Measurements from ENCODE around the gene SEPTIN5. TPM values are rescaled to one million over a fixed set of nuclear protein-coding genes. Genes with fewer than 3 reads are reported as not detected.

Gene SEPTIN5
- total RNA-seq, 2 donors from 2014 or later: 1.8 to 1.9 TPM

DNA sequence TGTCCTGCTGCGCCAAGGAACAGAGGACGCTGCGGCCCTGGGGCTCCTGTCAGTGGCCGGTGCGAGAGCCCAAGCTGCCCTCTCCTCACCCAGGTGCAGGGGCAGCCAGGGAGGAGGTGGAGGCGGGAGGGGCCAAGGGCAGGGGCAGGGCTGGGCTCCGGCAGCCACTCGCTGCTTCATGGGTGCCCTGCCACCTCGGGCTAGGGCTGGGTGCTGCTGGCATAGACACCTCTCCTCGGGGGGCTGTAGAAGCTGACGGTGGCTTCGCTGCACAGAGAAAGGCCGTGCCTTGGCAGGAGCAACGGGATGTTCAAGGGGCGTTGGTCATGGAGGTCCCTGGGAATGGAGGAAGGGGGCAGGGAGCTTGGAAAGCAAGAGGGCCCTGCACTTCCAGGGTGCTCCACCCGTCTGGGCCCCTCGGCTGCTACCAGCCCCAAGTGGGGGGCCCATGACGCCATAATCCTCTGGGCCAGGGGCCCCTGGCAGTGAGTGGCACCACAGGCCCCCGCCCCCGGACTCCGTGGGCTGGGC, 44.7 kb downstream of the SEPTIN5 start:
- Mint-ChIP-seq H3K27me3 (ENCODE audit: low read depth) (peaks cover 61% of the 10 kb centered on the region), H3K27ac (no peak overlapping the region), H3K4me3 (peak overlapping the region in 1 of 2 donors; percentile 46), H3K4me1 (ENCODE audit: low read depth) (peaks cover 27% of the 10 kb centered on the region), H3K36me3 (ENCODE audit: insufficient read depth in 2 of 2) (peaks cover 4 to 5% of the 10 kb centered on the region in 2 donors), H3K9me3 (no peaks in the 10 kb centered on the region)
- no peak for DNase-seq
- no peak for ATAC-seq (replicated peaks in 1 of 2)

DNA sequence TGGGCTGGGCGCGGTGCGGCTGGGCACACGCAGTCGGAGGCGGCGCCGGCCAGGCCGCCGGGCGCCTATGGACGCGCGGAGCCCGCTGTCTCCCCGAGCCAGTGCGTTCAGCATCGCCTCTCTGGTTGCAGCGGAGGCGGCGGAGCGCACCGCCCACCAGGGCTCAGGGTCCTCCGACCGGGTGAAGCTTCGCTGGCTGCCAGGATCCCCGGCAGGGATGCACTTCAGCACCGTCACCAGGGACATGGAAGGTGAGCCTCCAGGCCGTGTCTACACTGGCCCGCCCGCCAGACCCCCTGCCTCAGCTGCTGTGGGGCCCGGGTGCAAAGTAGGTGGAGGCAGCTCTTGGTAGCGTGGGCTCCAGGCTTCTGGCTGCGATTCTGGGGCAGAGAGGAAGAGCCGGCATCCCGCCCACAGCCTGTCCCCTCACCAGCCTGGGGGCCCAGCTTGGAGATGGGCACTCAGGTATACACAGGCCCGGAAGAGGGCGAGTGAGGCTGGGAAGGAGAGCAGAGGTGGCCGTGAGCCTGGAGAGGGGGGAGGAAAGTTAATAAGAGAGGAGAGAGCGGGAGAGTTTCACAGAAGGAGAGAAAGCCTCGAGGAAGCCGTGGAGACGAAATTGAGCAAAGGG, 45.2 kb downstream of the SEPTIN5 start:
- H3K4me3 Mint-ChIP-seq: peak overlapping the region; percentile 87 to 95
- peaks cover 58% of the 10 kb centered on the region for H3K27me3 Mint-ChIP-seq (ENCODE audit: low read depth)
- ATAC-seq (replicated peaks in 1 of 2): peak in 1 of 2 donors; percentile 6
- peaks cover 27% of the 10 kb centered on the region for H3K4me1 Mint-ChIP-seq (ENCODE audit: low read depth)
- peaks cover 4 to 5% of the 10 kb centered on the region in 2 donors for H3K36me3 Mint-ChIP-seq (ENCODE audit: insufficient read depth in 2 of 2)
- DNase-seq: no peak
- no peak overlapping the region for H3K27ac Mint-ChIP-seq
- no peaks in the 10 kb centered on the region for H3K9me3 Mint-ChIP-seq

DNA sequence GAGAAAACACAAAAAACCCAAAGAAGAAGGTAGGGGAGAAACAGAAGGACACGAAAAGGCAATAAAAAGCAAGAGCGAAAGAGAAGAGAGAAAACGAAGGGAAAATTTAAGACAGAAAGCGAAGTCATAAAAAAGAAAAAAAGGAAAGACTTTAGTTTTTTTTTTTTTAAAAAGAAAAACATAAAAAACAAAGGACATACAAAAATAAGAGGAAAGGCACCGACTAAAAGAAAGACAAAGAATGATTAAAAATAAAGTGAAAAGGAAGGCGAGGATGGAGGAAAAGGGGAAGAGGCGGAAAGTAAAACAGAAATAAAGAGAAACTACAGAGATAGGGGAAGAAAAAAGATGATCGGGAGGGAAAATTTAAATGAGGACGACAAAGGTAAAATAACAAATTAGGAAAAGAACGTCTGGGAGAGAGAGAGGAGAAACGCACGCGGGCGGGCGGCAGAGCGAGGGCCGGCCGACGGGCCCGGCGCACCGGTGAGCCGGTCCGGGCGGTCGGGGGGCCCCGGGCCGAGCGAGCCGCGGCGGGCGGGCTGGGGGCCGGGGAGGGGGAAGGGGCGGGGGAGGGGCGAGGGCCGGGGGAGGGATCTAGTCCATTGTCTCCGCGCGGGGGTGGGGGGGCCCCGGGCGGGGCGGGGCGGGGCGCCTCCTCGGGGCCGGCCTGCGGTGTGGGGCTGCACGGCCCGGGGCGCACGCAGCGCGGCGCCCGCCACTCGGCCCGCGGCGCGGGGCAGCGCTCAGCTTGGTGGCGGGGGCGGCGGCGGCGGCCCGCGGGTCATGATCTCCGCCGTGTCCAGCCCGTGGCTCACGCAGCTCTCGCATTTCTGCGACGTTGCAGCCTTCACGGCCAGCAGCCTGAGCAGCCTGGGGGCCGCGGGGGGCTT, 46.0 kb downstream of the SEPTIN5 start, which contains the start of gene TBX1:
TBX1 (plus strand) TSS at position 721 of the 893 bp plus-strand sequence; CDS start at position 787, 66 bp downstream.
- peak within 1 kb of the TSS; percentile 87 to 95 for H3K4me3 Mint-ChIP-seq
- H3K4me1 Mint-ChIP-seq (ENCODE audit: low read depth): peaks cover 27% of the 10 kb centered on the region
- ATAC-seq (replicated peaks in 1 of 2) (no peak), DNase-seq (no peak)
- peak within 1 kb of the TSS; percentile 82 for H3K27ac Mint-ChIP-seq
- no peaks in the 10 kb centered on the region for H3K9me3 Mint-ChIP-seq
- H3K36me3 Mint-ChIP-seq (ENCODE audit: insufficient read depth in 2 of 2): peaks cover 4 to 5% of the 10 kb centered on the region in 2 donors
- H3K27me3 Mint-ChIP-seq (ENCODE audit: low read depth): peaks cover 62% of the 10 kb centered on the region

DNA sequence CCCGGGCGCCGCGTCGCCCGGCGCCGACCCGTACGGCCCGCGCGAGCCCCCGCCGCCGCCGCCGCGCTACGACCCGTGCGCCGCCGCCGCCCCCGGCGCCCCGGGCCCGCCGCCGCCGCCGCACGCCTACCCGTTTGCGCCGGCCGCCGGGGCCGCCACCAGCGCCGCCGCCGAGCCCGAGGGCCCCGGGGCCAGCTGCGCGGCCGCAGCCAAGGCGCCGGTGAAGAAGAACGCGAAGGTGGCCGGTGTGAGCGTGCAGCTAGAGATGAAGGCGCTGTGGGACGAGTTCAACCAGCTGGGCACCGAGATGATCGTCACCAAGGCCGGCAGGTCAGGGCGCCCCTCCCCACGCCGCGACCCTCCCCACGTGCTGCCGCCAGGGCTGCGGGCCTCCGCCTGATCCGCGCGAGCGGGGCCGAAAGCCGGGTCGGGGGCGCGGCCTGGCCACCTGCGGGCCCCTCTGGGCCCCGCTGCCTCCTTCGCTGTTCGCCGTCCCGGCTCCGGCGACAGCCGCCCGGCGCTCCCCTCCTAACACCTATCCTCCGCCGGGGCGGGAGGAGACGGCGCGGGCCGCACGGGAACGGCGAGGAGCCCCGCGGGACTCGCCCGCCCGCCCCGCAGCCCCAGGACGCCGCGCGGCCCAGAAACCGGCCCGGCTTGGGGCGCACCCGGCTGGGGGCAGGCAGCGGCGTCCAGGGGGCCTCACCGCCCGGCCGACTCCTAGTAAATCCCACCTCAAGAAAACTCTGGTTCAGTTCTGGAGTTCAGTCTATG, 46.8 kb downstream of the SEPTIN5 start:
- Mint-ChIP-seq H3K4me3 (peak overlapping the region; percentile 57 to 69), H3K9me3 (no peaks in the 10 kb centered on the region), H3K27me3 (ENCODE audit: low read depth) (peaks cover 59% of the 10 kb centered on the region), H3K36me3 (ENCODE audit: insufficient read depth in 2 of 2) (peaks cover 4 to 5% of the 10 kb centered on the region in 2 donors), H3K27ac (no peak overlapping the region), H3K4me1 (ENCODE audit: low read depth) (peaks cover 22% of the 10 kb centered on the region)
- DNase-seq (no peak), ATAC-seq (replicated peaks in 1 of 2) (no peak)

DNA sequence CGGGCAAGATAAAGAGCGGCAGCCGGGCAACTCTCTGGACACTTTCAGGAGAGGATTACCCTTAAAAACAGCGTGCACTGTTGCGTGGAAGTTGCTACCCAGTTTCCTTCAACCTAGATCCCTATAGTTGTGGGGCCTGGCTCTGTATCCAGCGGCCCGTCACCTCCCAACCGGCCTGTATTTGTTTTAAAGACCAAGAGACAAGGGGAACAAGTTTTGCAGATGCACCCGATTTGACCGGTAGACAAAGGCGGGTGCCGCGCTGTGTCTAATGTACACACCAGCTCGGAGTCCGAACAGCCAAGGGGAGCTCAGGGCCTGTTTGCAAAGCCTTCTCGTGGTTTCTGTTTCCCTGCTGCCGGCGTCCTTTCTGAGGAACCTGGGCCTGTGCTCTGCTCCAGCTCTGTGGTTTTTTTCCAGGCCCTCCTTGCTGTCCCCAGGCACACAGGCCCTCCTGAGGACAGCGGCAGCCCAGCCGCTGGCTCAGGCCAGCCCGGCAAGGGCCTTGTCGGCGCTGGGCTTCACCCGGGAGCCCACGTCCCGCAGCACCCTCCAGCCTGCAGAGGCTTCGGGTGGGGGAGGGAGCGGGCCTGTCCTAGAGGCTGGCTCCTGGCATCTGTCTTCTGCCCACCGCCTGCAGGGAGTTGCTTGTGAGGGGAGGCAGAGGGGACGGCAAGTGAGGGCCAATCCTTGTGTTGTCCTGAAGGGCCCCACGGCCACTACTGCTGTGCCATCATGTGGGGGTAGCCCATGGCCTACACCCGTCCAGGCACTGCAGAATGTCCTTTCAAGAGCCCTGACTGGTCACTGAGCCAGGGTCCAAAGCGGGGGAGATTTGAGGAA, 47.6 kb downstream of the SEPTIN5 start:
- ATAC-seq (replicated peaks in 1 of 2) (no peak), DNase-seq (no peak)
- Mint-ChIP-seq H3K4me3 (peak overlapping the region; percentile 57 to 69), H3K27me3 (ENCODE audit: low read depth) (peaks cover 54% of the 10 kb centered on the region), H3K9me3 (no peaks in the 10 kb centered on the region), H3K4me1 (ENCODE audit: low read depth) (peaks cover 18% of the 10 kb centered on the region), H3K36me3 (ENCODE audit: insufficient read depth in 2 of 2) (peaks cover 4 to 5% of the 10 kb centered on the region in 2 donors), H3K27ac (no peak overlapping the region)

DNA sequence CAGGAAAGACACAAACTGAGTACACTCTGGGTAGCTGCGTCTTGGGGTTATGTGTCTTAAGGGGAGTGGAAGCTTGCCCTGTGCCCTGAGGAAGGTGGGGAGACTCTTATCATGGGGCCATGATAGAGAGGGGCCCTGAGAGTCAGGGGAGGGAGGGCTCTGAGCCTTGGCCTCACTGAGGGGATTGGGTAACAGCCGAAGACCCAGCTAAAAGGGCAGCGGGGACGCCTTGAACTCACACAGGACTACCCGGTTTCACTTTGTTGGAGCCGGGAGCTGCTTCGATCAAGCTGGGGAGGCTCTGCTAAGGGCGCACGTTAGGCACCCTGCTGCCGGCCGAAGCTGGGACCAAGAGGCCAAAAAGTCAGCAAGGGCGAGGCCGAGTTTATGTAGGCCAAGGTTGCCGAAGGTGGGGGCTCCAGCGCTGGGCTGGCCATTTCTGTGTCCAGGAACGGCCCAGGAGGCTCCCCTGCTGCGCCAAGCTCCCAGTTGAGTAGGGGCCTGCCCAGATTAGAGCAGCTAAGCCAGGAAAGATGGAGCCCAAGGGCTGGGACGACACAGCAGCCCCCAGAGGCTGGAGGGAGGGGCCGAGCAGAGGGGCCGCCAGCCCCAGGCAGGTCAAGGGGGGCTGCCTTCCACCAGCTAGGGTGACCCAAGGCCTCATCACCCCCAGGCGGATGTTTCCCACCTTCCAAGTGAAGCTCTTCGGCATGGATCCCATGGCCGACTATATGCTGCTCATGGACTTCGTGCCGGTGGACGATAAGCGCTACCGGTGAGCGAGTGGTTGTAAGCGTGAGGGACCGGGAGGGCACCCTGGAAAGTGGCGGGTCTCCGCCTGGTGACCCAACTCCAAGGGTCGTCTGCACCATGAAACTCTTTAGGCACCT, 48.5 kb downstream of the SEPTIN5 start:
- peaks cover 52% of the 10 kb centered on the region for H3K27me3 Mint-ChIP-seq (ENCODE audit: low read depth)
- no peak overlapping the region for H3K27ac Mint-ChIP-seq
- H3K4me1 Mint-ChIP-seq (ENCODE audit: low read depth): peaks cover 21% of the 10 kb centered on the region
- H3K9me3 Mint-ChIP-seq: no peaks in the 10 kb centered on the region
- peaks cover 4 to 5% of the 10 kb centered on the region in 2 donors for H3K36me3 Mint-ChIP-seq (ENCODE audit: insufficient read depth in 2 of 2)
- ATAC-seq (replicated peaks in 1 of 2): no peak
- no peak for DNase-seq
- no peak overlapping the region for H3K4me3 Mint-ChIP-seq

DNA sequence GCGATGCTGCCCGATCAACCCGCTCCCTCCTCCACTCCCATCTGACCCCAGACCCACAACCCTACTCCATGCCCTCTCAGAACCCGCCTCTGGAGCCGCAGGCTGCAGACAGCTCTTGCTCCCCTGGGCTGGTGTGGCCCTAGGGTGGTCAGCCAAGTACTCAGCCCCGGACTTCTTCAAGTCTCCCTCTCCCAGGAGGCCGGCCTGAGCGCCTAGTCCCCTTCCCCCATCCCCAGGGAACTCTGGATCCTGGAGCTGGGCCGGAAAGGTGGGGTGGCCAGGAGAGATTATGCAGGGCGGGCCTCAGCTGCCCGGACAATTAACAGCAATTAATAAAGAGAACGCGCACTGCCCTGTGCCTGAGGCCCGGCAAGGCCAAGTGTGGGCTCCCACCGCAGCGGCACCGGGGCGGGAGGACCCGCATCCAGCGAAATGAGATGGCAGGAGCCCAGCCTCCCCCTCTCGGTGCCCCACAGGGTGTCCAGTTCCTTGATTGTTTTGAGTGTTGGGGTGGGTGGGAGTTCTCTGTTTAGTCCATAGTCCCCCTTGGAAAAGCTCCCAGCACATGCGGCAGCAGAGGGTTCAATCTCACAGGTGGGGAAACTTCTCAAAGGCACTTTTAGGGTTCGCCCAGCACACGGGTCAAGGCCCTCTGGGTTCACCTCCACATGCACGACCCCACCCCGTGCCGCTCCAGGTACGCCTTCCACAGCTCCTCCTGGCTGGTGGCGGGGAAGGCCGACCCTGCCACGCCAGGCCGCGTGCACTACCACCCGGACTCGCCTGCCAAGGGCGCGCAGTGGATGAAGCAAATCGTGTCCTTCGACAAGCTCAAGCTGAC, 49.4 kb downstream of the SEPTIN5 start:
- ATAC-seq (replicated peaks in 1 of 2) (no peak), DNase-seq (no peak)
- Mint-ChIP-seq H3K36me3 (ENCODE audit: insufficient read depth in 2 of 2) (peaks cover 4 to 5% of the 10 kb centered on the region in 2 donors), H3K4me1 (ENCODE audit: low read depth) (peaks cover 23% of the 10 kb centered on the region), H3K4me3 (no peak overlapping the region), H3K27me3 (ENCODE audit: low read depth) (peaks cover 56% of the 10 kb centered on the region), H3K9me3 (no peaks in the 10 kb centered on the region), H3K27ac (no peak overlapping the region)

DNA sequence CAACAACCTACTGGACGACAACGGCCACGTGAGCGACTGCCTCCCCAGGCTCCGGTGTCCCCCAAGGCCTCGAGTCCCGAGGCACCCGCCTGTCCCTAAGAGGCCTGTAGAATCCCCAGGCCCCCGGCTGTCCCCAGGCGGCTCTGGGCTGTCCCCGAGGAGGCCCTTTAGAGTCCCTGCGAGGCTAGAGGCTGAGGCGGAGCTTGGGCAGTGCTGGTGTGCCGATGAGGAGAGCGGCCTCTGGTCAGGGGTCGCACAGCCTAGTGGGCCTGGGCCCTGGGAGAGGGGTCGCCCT, 49.9 kb downstream of the SEPTIN5 start:
- Mint-ChIP-seq H3K36me3 (ENCODE audit: insufficient read depth in 2 of 2) (peaks cover 4 to 5% of the 10 kb centered on the region in 2 donors), H3K4me3 (peak overlapping the region in 1 of 2 donors; percentile 8), H3K9me3 (no peaks in the 10 kb centered on the region), H3K4me1 (ENCODE audit: low read depth) (peaks cover 23% of the 10 kb centered on the region), H3K27me3 (ENCODE audit: low read depth) (peaks cover 59% of the 10 kb centered on the region), H3K27ac (no peak overlapping the region)
- ATAC-seq (replicated peaks in 1 of 2) (no peak), DNase-seq (no peak)

DNA sequence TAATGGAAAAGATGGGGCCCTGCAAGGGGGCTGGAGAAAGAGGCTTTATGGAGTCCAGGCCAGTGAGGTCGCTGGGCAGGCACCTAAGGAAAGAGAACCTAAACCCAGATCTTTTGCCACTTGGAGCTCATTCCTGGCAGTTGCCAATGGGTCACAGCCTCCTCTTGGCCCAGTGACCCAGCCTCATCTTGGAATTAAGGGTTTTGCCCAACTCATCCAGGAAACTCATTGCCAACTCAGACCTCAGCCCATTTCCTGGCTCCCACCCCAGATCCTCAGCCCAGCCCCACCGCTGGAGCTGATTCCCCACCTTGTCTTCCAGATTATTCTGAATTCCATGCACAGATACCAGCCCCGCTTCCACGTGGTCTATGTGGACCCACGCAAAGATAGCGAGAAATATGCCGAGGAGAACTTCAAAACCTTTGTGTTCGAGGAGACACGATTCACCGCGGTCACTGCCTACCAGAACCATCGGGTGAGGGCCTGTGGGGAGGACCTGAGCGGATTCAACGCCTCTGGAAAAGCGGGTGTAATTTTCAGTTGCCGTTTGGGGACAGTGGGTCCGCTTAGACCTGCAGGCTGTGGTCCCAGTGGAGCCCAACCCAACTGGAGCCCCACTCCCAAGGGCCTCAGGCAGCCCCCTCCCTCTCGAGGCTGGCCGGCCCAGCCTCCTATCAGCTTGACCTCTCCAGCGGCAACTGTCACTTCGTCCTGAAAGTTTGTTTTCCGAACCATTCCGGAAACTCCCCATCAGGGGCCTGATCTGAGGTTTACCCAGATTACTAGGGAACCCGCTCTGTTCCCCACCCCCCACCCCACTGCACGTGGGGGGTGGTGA, 50.6 kb downstream of the SEPTIN5 start:
- Mint-ChIP-seq H3K4me3 (peak overlapping the region; percentile 51 to 74), H3K4me1 (ENCODE audit: low read depth) (peaks cover 17% of the 10 kb centered on the region), H3K27me3 (ENCODE audit: low read depth) (peaks cover 59% of the 10 kb centered on the region), H3K27ac (no peak overlapping the region), H3K9me3 (no peaks in the 10 kb centered on the region), H3K36me3 (ENCODE audit: insufficient read depth in 2 of 2) (peaks cover 3 to 4% of the 10 kb centered on the region in 2 donors)
- ATAC-seq (replicated peaks in 1 of 2) (no peak), DNase-seq (no peak)

DNA sequence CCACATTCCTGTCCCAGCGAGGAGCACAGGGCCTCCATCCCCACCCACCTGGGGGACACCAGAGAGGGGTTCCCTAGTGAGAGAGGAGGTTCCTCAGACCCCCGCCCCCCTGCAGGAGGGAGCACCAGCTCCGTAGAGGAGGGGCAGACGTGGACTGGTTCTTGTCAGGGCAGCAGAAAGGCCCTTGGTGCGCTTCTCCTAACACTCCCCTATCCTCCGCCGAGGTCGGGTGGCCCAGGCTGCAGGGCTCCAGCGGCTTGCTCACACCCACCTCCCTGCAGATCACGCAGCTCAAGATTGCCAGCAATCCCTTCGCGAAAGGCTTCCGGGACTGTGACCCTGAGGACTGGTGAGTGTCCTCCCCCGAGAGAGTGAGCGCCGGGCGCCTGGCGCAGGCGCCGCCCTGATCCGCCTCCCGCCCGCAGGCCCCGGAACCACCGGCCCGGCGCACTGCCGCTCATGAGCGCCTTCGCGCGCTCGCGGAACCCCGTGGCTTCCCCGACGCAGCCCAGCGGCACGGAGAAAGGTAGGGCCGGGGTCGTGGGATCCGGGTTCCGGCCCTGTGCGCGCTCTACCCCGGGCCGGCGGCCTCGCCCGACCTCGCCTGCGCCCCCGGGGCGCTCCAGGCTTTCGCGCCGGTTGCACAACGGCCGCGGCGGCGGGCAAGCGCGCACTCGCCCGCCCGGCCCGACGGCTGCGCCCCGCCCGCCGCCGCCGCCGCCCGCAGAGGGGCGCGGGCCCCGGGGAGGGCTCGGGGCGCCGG, 51.4 kb downstream of the SEPTIN5 start:
- Mint-ChIP-seq H3K27me3 (ENCODE audit: low read depth) (peaks cover 59% of the 10 kb centered on the region), H3K27ac (no peak overlapping the region), H3K4me1 (ENCODE audit: low read depth) (peaks cover 11% of the 10 kb centered on the region), H3K4me3 (peak overlapping the region; percentile 67 to 74), H3K9me3 (no peaks in the 10 kb centered on the region), H3K36me3 (ENCODE audit: insufficient read depth in 2 of 2) (no peaks in the 10 kb centered on the region)
- DNase-seq (peak in 1 of 2 donors; percentile 32), ATAC-seq (replicated peaks in 1 of 2) (peak; percentile 38 to 40)
